ENCODE data around the gene TMEM237. TPM values are rescaled to one million over a fixed set of nuclear protein-coding genes. Genes with fewer than 3 reads are reported as not detected.
"Not testable (repeated sequence)": the region's sequence is repeated elsewhere in the genome, so short reads cannot be mapped to it uniquely, and the experiment has no call there.

TMEM237 gene
- polyA plus RNA-seq (ENCODE audit: insufficient read length), result 70.4 TPM
- long read RNA-seq, donor 1, full-length matches to known transcripts, result 6 of 14 reads
- long read RNA-seq, donor 1, partial matches to known transcripts, result 0 of 14 reads
- long read RNA-seq, donor 1, other reads (novel, unspliced or antisense), result 8 of 14 reads
- long read RNA-seq, donor 2, full-length matches to known transcripts, result 12 of 12 reads
- long read RNA-seq, donor 2, partial matches to known transcripts, result 0 of 12 reads
- long read RNA-seq, donor 2, other reads (novel, unspliced or antisense), result 0 of 12 reads
- long read RNA-seq, donor 3, full-length matches to known transcripts, result 6 of 13 reads
- long read RNA-seq, donor 3, partial matches to known transcripts, result 0 of 13 reads
- long read RNA-seq, donor 3, other reads (novel, unspliced or antisense), result 7 of 13 reads
- long read RNA-seq, donor 4, partial matches to known transcripts, result 0 of 1 reads
- long read RNA-seq, donor 4, other reads (novel, unspliced or antisense), result 0 of 1 reads
- long read RNA-seq, donor 5, full-length matches to known transcripts, result 7 of 19 reads
- long read RNA-seq, donor 5, partial matches to known transcripts, result 0 of 19 reads
- long read RNA-seq, donor 5, other reads (novel, unspliced or antisense), result 12 of 19 reads
- long read RNA-seq, donor 6, full-length matches to known transcripts, result 3 of 8 reads
- long read RNA-seq, donor 6, partial matches to known transcripts, result 0 of 8 reads
- long read RNA-seq, donor 6, other reads (novel, unspliced or antisense), result 5 of 8 reads
- long read RNA-seq, donor 7, full-length matches to known transcripts, result 16 of 26 reads
- long read RNA-seq, donor 7, partial matches to known transcripts, result 0 of 26 reads
- long read RNA-seq, donor 7, other reads (novel, unspliced or antisense), result 10 of 26 reads
- long read RNA-seq, donor 8, full-length matches to known transcripts, result 1 of 1 reads
- long read RNA-seq, donor 8, partial matches to known transcripts, result 0 of 1 reads
- long read RNA-seq, donor 8, other reads (novel, unspliced or antisense), result 0 of 1 reads

- peak; percentile 50 for DNase-seq
These were observed at the start of gene TMEM237 for GRCh38 chr2:201643216-201643890. TSS of gene TMEM237 (minus strand) at chr2:201643503. CDS start at chr2:201643400, 103 bp downstream.

- DNase-seq, result no peak
These were observed 41.9 kb upstream of the TMEM237 start for GRCh38 chr2:201685156-201685555.

GRCh38 chr2:201680743-201681142 is 37.4 kb upstream of the TMEM237 start:
- no peak for DNase-seq

- no peak for DNase-seq
These were observed 35.1 kb upstream of the TMEM237 start for GRCh38 chr2:201678401-201678800.

GRCh38 chr2:201675454-201675853 is 32.2 kb upstream of the TMEM237 start:
- no peak for DNase-seq

GRCh38 chr2:201674794-201675193 is 31.5 kb upstream of the TMEM237 start:
- no peak for DNase-seq

- no peak for DNase-seq
These were observed 31.0 kb upstream of the TMEM237 start for GRCh38 chr2:201674298-201674697.

GRCh38 chr2:201673546-201673945 is 30.2 kb upstream of the TMEM237 start:
- DNase-seq, result no peak

- DNase-seq, result not testable (repeated sequence)
These were observed 27.9 kb upstream of the TMEM237 start for GRCh38 chr2:201671205-201671604.

GRCh38 chr2:201669865-201670264 is 26.6 kb upstream of the TMEM237 start:
- no peak for DNase-seq

- DNase-seq, result no peak
These were observed 25.2 kb upstream of the TMEM237 start for GRCh38 chr2:201668402-201668910.

- DNase-seq, result no peak
These were observed 21.0 kb upstream of the TMEM237 start for GRCh38 chr2:201664334-201664733.

- no peak for DNase-seq
These were observed 18.1 kb upstream of the TMEM237 start for GRCh38 chr2:201661366-201661765.

GRCh38 chr2:201660293-201660895 is 17.1 kb upstream of the TMEM237 start:
- DNase-seq, result no peak

GRCh38 chr2:201656740-201657139 is 13.4 kb upstream of the TMEM237 start:
- DNase-seq, result no peak

GRCh38 chr2:201656102-201656501 is 12.8 kb upstream of the TMEM237 start:
- DNase-seq, result no peak

GRCh38 chr2:201654616-201655384 is 11.5 kb upstream of the TMEM237 start:
- no peak for DNase-seq

- no peak for DNase-seq
These were observed 9.9 kb upstream of the TMEM237 start for GRCh38 chr2:201653221-201653620.

GRCh38 chr2:201649442-201649841 is 6.1 kb upstream of the TMEM237 start:
- DNase-seq, result no peak

- no peak for DNase-seq
These were observed 4.1 kb upstream of the TMEM237 start for GRCh38 chr2:201647431-201647830.

GRCh38 chr2:201644001-201644400 is 698 bp upstream of the TMEM237 start:
- DNase-seq, result peak; percentile 27

Data from left kidney (tissue), 8 donors.